D721Med (cell line): ENCODE data around the gene FIG4.
"Not testable (repeated sequence)": the region's sequence is repeated elsewhere in the genome, so short reads cannot be mapped to it uniquely, and the experiment has no call there.

ENCODE experiments used
- DNase-seq: peaks from one replicate; pipeline ENCODE4 v3.0.0; 2011; ENCODE audit warnings: low spot score; ENCODE audit not compliant: insufficient read length
- FAIRE-seq: peaks from 2 replicates; lab custom pipeline; 2011; peaks lifted over from hg19 to GRCh38; lab: Jason Lieb, UNC
- TF ChIP-seq, protein P1 (sequence below): IDR thresholded peaks from 2 replicates; pipeline ENCODE4 v1.5.1; 2012; ENCODE audit warnings: mild to moderate bottlenecking, control low read depth; ENCODE audit not compliant: insufficient read depth; ENCODE audit errors: missing control alignments

Gene FIG4

GRCh38 chr6:109715616-109716015 lies 24.5 kb downstream of the FIG4 start:
- no peak for FAIRE-seq
- DNase-seq = no peak
- TF ChIP-seq, protein P1, sequence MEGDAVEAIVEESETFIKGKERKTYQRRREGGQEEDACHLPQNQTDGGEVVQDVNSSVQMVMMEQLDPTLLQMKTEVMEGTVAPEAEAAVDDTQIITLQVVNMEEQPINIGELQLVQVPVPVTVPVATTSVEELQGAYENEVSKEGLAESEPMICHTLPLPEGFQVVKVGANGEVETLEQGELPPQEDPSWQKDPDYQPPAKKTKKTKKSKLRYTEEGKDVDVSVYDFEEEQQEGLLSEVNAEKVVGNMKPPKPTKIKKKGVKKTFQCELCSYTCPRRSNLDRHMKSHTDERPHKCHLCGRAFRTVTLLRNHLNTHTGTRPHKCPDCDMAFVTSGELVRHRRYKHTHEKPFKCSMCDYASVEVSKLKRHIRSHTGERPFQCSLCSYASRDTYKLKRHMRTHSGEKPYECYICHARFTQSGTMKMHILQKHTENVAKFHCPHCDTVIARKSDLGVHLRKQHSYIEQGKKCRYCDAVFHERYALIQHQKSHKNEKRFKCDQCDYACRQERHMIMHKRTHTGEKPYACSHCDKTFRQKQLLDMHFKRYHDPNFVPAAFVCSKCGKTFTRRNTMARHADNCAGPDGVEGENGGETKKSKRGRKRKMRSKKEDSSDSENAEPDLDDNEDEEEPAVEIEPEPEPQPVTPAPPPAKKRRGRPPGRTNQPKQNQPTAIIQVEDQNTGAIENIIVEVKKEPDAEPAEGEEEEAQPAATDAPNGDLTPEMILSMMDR = no peak

DNA sequence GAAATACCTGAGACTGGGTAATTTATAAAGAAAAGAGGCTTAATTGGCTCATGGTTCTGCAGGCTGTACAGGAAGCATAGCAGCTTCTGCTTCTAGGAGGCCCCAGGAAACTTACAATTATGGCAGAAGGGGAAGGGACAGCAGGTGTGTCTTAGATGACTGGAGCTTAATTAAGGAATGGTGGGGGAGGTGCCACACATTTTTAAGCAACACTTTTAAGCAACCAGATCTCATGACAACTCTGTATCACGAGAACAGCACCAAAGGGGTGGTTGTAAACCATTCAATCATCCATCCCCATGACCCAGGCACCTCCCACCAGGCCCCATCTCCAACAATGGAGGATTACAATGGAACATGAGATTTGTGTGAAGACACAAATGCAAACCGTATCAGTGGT lies 26.9 kb downstream of the FIG4 start:
- no peak for DNase-seq
- no peak for FAIRE-seq
- TF ChIP-seq, protein P1 = no peak

GRCh38 chr6:109718991-109719390 lies 27.9 kb downstream of the FIG4 start:
- DNase-seq (no peak), FAIRE-seq (no peak)
- TF ChIP-seq, protein P1 = no peak

GRCh38 chr6:109720311-109720710 lies 29.2 kb downstream of the FIG4 start:
- no peak for DNase-seq
- no peak for FAIRE-seq
- TF ChIP-seq, protein P1 = no peak

GRCh38 chr6:109722011-109722410 lies 30.9 kb downstream of the FIG4 start:
- TF ChIP-seq, protein P1 = no peak
- FAIRE-seq = no peak
- no peak for DNase-seq

DNA sequence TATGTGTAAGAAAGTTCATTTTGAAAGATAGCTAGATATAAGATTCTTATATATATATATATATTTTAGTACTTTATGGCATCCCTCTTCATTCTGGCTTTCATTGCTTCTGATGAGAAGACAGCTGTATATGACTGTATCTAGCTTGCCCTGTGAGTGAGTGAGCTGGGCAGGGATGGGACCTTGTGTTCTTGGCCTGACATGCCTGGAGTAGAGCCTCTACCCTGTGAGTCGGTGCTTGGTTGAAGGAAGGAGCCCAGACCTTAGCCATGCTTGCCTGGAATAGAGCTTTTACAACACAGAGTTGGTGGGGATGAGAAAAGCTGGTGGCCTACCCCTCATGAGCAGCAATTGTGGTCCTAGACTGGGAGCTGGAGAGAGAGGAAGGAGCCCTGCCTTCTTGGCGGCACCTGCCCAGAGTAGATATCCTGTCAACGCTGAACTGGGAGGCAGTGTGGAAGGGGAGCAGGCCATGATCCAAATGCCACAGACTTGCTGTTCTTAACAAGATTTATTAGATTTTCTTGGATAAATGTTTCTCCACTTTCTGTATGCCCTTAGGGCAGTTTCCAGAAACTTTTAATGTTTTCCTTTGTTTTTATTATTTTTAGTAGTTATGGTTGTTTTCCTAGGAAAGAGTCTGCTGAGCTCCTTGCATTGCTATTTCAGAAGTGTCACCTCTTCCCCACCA lies 31.6 kb downstream of the FIG4 start:
- no peak for FAIRE-seq
- TF ChIP-seq, protein P1 = no peak
- DNase-seq = no peak

DNA sequence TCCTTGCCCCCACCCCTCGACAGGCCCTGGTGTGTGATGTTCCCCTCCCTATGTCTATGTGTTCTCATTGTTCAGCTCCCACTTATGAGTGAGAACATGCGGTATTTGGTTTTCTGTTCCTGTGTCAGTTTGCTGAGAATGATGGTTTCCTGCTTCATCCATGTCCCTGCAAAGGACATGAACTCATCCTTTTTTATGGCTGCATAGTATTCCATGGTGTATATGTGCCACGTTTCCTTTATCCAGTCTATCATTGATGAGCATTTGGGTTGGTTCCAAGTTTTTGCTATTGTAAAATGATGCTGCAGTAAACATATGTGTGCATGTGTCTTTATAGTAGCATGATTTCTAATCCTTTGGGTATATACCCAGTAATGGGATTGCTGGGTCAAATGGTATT lies 34.2 kb downstream of the FIG4 start:
- DNase-seq, FAIRE-seq: not testable (repeated sequence)
